HepG2 (cell line): ENCODE results near the gene ZNF174.

Experiments used
- CTCF ChIP-seq: sonication (generic); formaldehyde crosslinking; IDR thresholded peaks from 2 replicates; pipeline ENCODE4 v1.5.0; 2020; ENCODE audit warnings: mild to moderate bottlenecking, missing genetic modification reagents, moderate library complexity
- DMAP1 ChIP-seq: IDR thresholded peaks from 2 replicates; pipeline ENCODE4 v1.6.1; 2016

GRCh38 chr16:3431779-3432219, 30.8 kb downstream of the ZNF174 start:
- TF ChIP-seq CTCF (CRISPR knock-in tag) (no peak), DMAP1 (CRISPR knock-in tag) (no peak)
